GM12878 (cell line): ENCODE data around the gene AFF1. TPM values are rescaled to one million over a fixed set of nuclear protein-coding genes. Genes with fewer than 3 reads are reported as not detected.

Experiments
- ATAC-seq: fragments of 200-7000 bp; cut with Tn5 transposase; 3 replicates; pipeline ENCODE4 v1.9.1; 2020; ENCODE audit warnings: mild to moderate bottlenecking, moderate library complexity
- BruUV-seq: library from RNA; stranded (reverse); fragments of 400-500 nt; replicated peaks from 2 replicates; lab custom pipeline; 2021; lab: Mats Ljungman, UMichigan
- CTCF ChIA-PET: fragments of 300-600 bp; sonication (Branson Sonifier 250); formaldehyde crosslinking; extraction: SDS; loops from one replicate; lab custom pipeline; 2021; ENCODE audit warnings: inconsistent platforms; lab: Yijun Ruan, JAX
- POLR2A ChIA-PET: fragments of 350-600 bp; formaldehyde crosslinking; extraction: SDS; loops from one replicate; lab custom pipeline; 2021; ENCODE audit warnings: inconsistent platforms; lab: Charles Lee
- RAD21 ChIA-PET: fragments of 300-600 bp; sonication (Branson Sonifier 250); formaldehyde crosslinking; loops from one replicate; lab custom pipeline; 2023; ENCODE audit warnings: antibody characterized with exemption; ENCODE audit not compliant: unreplicated experiment; lab: Charles Lee
- SMC1A ChIA-PET: fragments of 300-600 bp; sonication (Branson Sonifier 250); formaldehyde crosslinking; loops from one replicate; lab custom pipeline; 2023; ENCODE audit not compliant: unreplicated experiment, uncharacterized antibody; lab: Charles Lee
- DNase-seq: peaks from one replicate; pipeline ENCODE4 v3.0.0-alpha.2; 2011; ENCODE audit warnings: low read depth, low spot score
- FAIRE-seq: peaks from 3 replicates; lab custom pipeline; 2011; peaks lifted over from hg19 to GRCh38; lab: Jason Lieb, UNC
- H2AFZ ChIP-seq: 2 replicates; pipeline ENCODE4 v1.6.0; 2011; ENCODE audit warnings: low read depth, low read length, control low read depth; ENCODE audit not compliant: control insufficient read depth
- H3K27ac ChIP-seq: 2 replicates; pipeline ENCODE4 v1.5.1; 2011; ENCODE audit warnings: control low read depth; ENCODE audit not compliant: control insufficient read depth, insufficient read depth
- H3K27me3 ChIP-seq, 2 experiments: replicated peaks in 1 of 2; 2 replicates each; pipeline versions ENCODE4 v1.6.0 to v1.6.1; 2011; ENCODE audit warnings: low read length in 1 of 2; ENCODE audit not compliant: control insufficient read depth in 2 of 2, insufficient read depth in 2 of 2
- H3K36me3 ChIP-seq, 2 experiments: 2 replicates each; pipeline ENCODE4 v1.5.1; 2011; ENCODE audit warnings: low read length in 1 of 2; ENCODE audit not compliant: control insufficient read depth in 2 of 2, insufficient read depth in 2 of 2
- H3K4me1 ChIP-seq: 2 replicates; pipeline ENCODE4 v1.6.1; 2011; ENCODE audit warnings: mild to moderate bottlenecking, low read length, moderate library complexity, mixed read lengths; ENCODE audit not compliant: control insufficient read depth, insufficient read depth
- H3K4me2 ChIP-seq: 2 replicates; pipeline ENCODE4 v1.6.0; 2011; ENCODE audit warnings: control low read depth; ENCODE audit not compliant: control insufficient read depth, insufficient read depth
- H3K4me3 ChIP-seq: fragments of 200-600 bp; sonication (generic); 2 replicates; pipeline ENCODE4 v1.5.1; 2016
- H3K79me2 ChIP-seq: 2 replicates; pipeline ENCODE4 v1.6.0; 2011; ENCODE audit warnings: low read length; ENCODE audit not compliant: control insufficient read depth, insufficient read depth
- H3K9ac ChIP-seq: 2 replicates; pipeline ENCODE4 v1.8.0; 2011; ENCODE audit warnings: low read length, control low read depth, mixed read lengths; ENCODE audit not compliant: control insufficient read depth, insufficient read depth
- H3K9me3 ChIP-seq: replicated peaks from 3 replicates; pipeline ENCODE4 v1.5.1; 2011; ENCODE audit warnings: mild to moderate bottlenecking, low read length; ENCODE audit not compliant: control insufficient read depth, insufficient read depth
- H4K20me1 ChIP-seq: 2 replicates; pipeline ENCODE4 v1.6.0; 2011; ENCODE audit not compliant: control insufficient read depth, insufficient read depth
- POU2F2 ChIP-seq: IDR thresholded peaks from 3 replicates; pipeline ENCODE4 v1.6.1; 2011; ENCODE audit warnings: low read depth, mild to moderate bottlenecking, low read length, borderline replicate concordance
- ZBTB40 ChIP-seq: fragments of 450-650 bp; IDR thresholded peaks from 2 replicates; pipeline ENCODE4 v1.6.1; 2016; ENCODE audit warnings: mild to moderate bottlenecking, moderate library complexity, borderline replicate concordance
- WGBS: methylation state at CpG from one replicate; pipeline ENCODE4 v1.1.6; 2016; ENCODE audit warnings: low lambda C conversion rate; ENCODE audit not compliant: insufficient replicate concordance, insufficient coverage; ENCODE audit errors: missing lambda C conversion rate; 5-methylcytosine and 5-hydroxymethylcytosine counted together
- in situ Hi-C: fragments of 300-500 bp; cut with MboI; formaldehyde crosslinking; loops from 9 replicates; pipeline ENCODE4 v1.14.3; 2018; ENCODE audit warnings: mixed read lengths
- intact Hi-C: fragments of 100-400 bp; cut with micrococcal nuclease; formaldehyde crosslinking; loops from one replicate; pipeline ENCODE4 v1.14.2; 2022; ENCODE audit not compliant: unreplicated experiment
- polyA plus RNA-seq, 11 experiments: library from polyadenylated mRNA; depleted of rRNA in 4 of 11; unstranded in 6 of 11; stranded (reverse) in 5 of 11; fragments of >200 nt; fragmentation: Nextera tagmentation in 4 of 11; fragmentation: Illumina TruSeq in 1 of 11; extraction: Ambion mirVana in 4 of 11; extraction: Trizol in 1 of 11; gene quantifications; 1 replicate in 1 of 11; 2 replicates in 10 of 11; pipeline versions ENCODE4 v1.2.1 to v1.2.3, GENCODE V29; 2011 to 2016; ENCODE audit warnings: inconsistent platforms in 2 of 11, missing spikeins in 2 of 11, low read depth in 1 of 11
- total RNA-seq, 4 experiments: library from RNA; depleted of rRNA in 3 of 4; stranded (reverse); fragments of >200 nt in 3 of 4; fragmentation: Illumina TruSeq in 1 of 4; extraction: Trizol in 1 of 4; gene quantifications; 2 replicates each; pipeline versions ENCODE4 v1.2.1 to v1.2.3, GENCODE V29; 2013 to 2021

Gene AFF1
- total and polyA plus RNA-seq, 10 of the 15 experiments (the other 5 are each of a cell fraction or from before 2014, with no cell fraction given) = 3.5 to 56.1 (median 21.5) TPM

- H3K79me2 ChIP-seq = peaks cover 13% of the 10 kb centered on the region
- ChIA-PET RAD21 (interaction anchor here (0.7 to 6.6 kb wide), 33 partner anchors 10 to 596 kb away, joined by 3 to 183 read pairs (median 5); partner anchors contain the start of gene AFF1), SMC1A (interaction anchor here (0.6 to 6.9 kb wide), 41 partner anchors 9 to 596 kb away, joined by 3 to 267 read pairs (median 8); partner anchors contain the start of gene AFF1), POLR2A (interaction anchor here (1.0 to 2.0 kb wide), 9 partner anchors 20 to 170 kb away, joined by 4 to 13 read pairs (median 5); partner anchors contain the start of gene AFF1), CTCF (interaction anchor here (0.8 to 7.8 kb wide), 43 partner anchors 9 to 596 kb away, joined by 3 to 293 read pairs (median 5); partner anchors contain the start of gene AFF1)
- H3K4me2 ChIP-seq = no peak overlapping the region
- in situ Hi-C loops (loop anchor here (5.0 kb wide), 1 partner anchor 170 kb away; no protein-coding TSS in a partner anchor), intact Hi-C loops (loop anchor here (1.0 to 5.0 kb wide), 5 partner anchors 20 to 595 kb away; no protein-coding TSS in a partner anchor)
- H3K9ac ChIP-seq = no peak overlapping the region
- H3K4me1 ChIP-seq = peaks cover 16% of the 10 kb centered on the region
- H3K27me3 ChIP-seq = no peaks in the 10 kb centered on the region
- no peak overlapping the region for H2AFZ ChIP-seq
- no peak for DNase-seq
- no peaks in the 10 kb centered on the region for H3K9me3 ChIP-seq
- BruUV-seq = no TSS peak
- no peak for FAIRE-seq
- peak overlapping the region; percentile 3; the same call in 1 of the 2 replicates for H3K27ac ChIP-seq
- peaks cover 2 to 35% of the 10 kb centered on the region in 2 experiments for H3K36me3 ChIP-seq
- H4K20me1 ChIP-seq = no peaks in the 10 kb centered on the region; the same call in 1 of the 2 replicates
- peak; percentile 76 for ATAC-seq
- WGBS = 25% methylated on average over 4 of the region's 4 CpGs
- no peak overlapping the region for H3K4me3 ChIP-seq
- no peak for TF ChIP-seq POU2F2
- peak; percentile 89 for TF ChIP-seq ZBTB40
Measured at GRCh38 chr4:87092389-87093141, 157.8 kb downstream of the AFF1 start.
